HepG2 (cell line): ENCODE measurements around the gene LMNA.

Source experiments
- ARNT ChIP-seq: fragments of 450-650 bp; IDR thresholded peaks from 2 replicates; pipeline ENCODE4 v1.6.1; 2017
- EZH2 ChIP-seq: conservative IDR thresholded peaks from 2 replicates; pipeline ENCODE4 v1.6.1; 2012; ENCODE audit warnings: mild to moderate bottlenecking, low read depth, low read length, moderate library complexity
- FOSL1 ChIP-seq: sonication (generic); formaldehyde crosslinking; IDR thresholded peaks from 2 replicates; pipeline ENCODE4 v1.9.0; 2021; ENCODE audit warnings: missing genetic modification reagents, borderline replicate concordance
- FOXP1 ChIP-seq, 2 experiments: fragments of 450-650 bp in 1 of 2; IDR thresholded peaks; 2 replicates each; pipeline ENCODE4 v1.6.1; 2017 to 2018; ENCODE audit warnings: antibody characterized with exemption in 1 of 2
- JUND ChIP-seq: sonication (generic); formaldehyde crosslinking; IDR thresholded peaks from 2 replicates; pipeline ENCODE4 v1.8.0; 2022; ENCODE audit warnings: mild to moderate bottlenecking, missing genetic modification reagents
- MEIS2 ChIP-seq: sonication (generic); formaldehyde crosslinking; IDR thresholded peaks from 2 replicates; pipeline ENCODE4 v1.9.0; 2021; ENCODE audit warnings: mild to moderate bottlenecking, missing genetic modification reagents
- MYNN ChIP-seq: sonication (generic); formaldehyde crosslinking; IDR thresholded peaks from 2 replicates; pipeline ENCODE4 v1.4.0; 2020; ENCODE audit warnings: mild to moderate bottlenecking, low read depth, missing genetic modification reagents
- POLR2AphosphoS2 ChIP-seq: IDR thresholded peaks from 2 replicates; pipeline ENCODE4 v1.6.1; 2011; ENCODE audit warnings: low read depth, low read length, improper control_type of control experiment
- POLR2AphosphoS5 ChIP-seq: IDR thresholded peaks from 2 replicates; pipeline ENCODE4 v1.6.1; 2012; ENCODE audit warnings: low read depth, low read length
- SP1 ChIP-seq, 2 experiments: fragments of 450-650 bp in 1 of 2; sonication (generic) in 1 of 2; formaldehyde crosslinking in 1 of 2; IDR thresholded peaks; 2 replicates each; pipeline versions ENCODE4 v1.4.0 to v1.6.1; 2016 to 2020; ENCODE audit warnings: missing genetic modification reagents in 1 of 2
- SP4 ChIP-seq: sonication (generic); formaldehyde crosslinking; IDR thresholded peaks from 2 replicates; pipeline ENCODE4 v1.8.1; 2023; ENCODE audit warnings: mild to moderate bottlenecking, missing genetic modification reagents
- TCF7 ChIP-seq: sonication (generic); IDR thresholded peaks from 2 replicates; pipeline ENCODE4 v1.6.1; 2016; ENCODE audit warnings: antibody characterized with exemption, low read depth

- TF ChIP-seq POLR2AphosphoS5 (no peak), JUND (no peak), SP1 (IDR thresholded peaks at IDR 0.05) (no peak), SP1 (CRISPR knock-in tag; IDR thresholded peaks at IDR 0.05) (no peak), MEIS2 (CRISPR knock-in tag) (no peak), FOXP1 (IDR thresholded peaks at IDR 0.05) (no peak), FOXP1 (CRISPR knock-in tag; IDR thresholded peaks at IDR 0.05) (no peak), MYNN (no peak), TCF7 (no peak), FOSL1 (CRISPR knock-in tag) (no peak), POLR2AphosphoS2 (no peak), ARNT (no peak), SP4 (CRISPR knock-in tag) (no peak), EZH2 (no peak)
These were observed 44.0 kb upstream of the LMNA start for GRCh38 chr1:156070548-156070947.
